ENCODE results near the gene PRPH2.

Gene PRPH2, protein sequence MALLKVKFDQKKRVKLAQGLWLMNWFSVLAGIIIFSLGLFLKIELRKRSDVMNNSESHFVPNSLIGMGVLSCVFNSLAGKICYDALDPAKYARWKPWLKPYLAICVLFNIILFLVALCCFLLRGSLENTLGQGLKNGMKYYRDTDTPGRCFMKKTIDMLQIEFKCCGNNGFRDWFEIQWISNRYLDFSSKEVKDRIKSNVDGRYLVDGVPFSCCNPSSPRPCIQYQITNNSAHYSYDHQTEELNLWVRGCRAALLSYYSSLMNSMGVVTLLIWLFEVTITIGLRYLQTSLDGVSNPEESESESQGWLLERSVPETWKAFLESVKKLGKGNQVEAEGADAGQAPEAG

DNA sequence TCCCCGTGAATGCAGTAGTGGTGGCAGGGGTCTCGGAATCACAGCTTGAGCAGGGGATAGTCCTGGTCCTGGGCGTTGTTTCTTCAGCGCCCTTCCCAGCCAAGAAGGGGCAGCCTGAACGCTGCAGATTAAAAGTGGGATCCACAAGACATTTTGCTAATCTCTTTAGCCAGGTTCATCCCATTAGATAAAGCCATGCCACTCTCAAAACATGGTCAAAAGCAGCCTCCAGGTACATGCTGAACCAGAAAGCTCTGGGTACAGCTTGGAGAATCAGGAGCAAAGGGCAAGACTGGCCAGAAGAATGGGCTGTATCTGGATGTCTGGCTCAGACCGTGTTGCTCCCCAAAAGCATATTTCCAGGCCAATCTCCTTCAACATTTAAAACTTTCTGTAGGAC is at the start of gene PRPH2:
Gene PRPH2 (minus strand): TSS at position 101 of the 400 bp plus-strand sequence. CDS start 263 bp downstream, outside the sequence.
- no peak for ATAC-seq

DNA sequence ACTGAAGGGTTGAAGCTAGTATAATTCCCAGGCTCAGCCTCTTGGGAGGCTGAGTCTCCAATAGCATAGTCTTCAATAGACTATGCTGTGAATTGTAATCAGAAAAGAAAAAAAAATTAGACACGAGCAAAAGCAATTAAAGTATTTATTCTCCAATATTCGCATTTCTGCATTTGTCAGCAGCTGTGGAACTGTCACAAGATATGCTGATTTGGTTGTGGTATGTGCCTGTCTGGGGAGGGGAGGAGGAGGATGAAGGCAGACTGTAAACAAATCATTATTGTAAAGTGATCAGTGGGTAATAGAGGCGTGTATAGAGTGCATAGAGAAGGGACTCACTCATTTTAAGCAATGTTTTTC is 49.3 kb upstream of the PRPH2 start:
- ATAC-seq, result no peak

DNA sequence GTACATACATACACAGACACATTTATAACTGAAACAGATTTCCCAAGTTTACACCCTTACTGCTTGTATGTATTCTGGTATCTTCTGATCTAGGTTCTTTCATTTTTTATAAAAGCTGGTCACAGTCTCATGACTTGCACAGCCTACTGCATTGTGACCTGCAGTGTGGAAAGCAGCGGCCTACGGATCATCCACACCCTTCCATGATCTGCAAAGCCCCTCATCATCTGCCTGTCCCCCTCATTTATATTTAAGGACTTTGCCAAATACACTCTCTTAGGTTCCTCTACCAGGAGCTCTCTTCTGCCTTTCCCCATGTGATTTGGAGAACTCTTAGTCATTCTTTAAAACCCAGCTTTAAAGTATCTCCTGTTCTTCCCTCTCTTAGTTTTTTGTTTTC is 47.4 kb upstream of the PRPH2 start:
- ATAC-seq, result no peak

DNA sequence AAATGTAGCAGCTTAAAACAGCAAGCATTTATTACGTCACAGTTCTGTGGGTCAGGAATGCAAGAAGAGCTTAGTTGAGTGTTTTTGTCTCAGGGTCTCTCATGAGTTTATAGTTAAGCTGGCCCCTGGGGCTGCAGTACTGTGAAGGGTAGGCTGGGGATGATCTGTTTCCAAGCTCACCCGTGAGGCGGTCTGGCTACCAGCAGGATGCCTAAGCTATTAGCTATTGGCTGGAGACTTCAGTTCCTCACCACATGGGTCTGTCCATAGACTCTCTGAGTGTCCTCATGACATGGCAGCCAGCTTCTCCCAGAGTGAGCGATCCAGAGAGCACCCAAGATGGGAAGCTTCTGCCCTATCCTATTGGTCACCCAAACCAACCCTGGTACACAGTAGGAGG is 46.7 kb upstream of the PRPH2 start:
- no peak for ATAC-seq

DNA sequence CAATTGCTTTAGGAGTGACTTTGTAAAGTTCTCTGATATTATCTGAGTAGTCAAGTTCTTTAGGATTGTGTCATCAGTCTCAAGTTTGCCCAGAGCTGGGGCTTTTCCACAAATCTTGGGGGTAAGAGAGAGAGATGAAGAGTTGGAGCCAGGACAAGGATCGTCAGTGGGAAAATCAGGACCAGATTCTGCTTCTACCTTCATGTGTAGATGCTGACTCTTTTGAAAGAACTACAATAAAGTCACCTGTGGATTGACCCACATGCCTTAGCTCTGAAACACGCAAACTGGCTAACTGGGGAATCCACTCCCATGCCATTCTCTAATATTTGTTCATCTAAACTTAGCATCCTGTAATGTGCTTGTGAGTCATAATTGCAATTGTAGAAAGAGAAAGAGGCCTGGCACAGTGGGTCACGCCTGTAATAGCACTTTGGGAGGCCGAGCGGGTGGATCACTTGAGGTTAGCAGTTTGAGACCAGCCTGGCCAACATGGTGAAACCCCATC is 43.8 kb upstream of the PRPH2 start:
- no peak for ATAC-seq

DNA sequence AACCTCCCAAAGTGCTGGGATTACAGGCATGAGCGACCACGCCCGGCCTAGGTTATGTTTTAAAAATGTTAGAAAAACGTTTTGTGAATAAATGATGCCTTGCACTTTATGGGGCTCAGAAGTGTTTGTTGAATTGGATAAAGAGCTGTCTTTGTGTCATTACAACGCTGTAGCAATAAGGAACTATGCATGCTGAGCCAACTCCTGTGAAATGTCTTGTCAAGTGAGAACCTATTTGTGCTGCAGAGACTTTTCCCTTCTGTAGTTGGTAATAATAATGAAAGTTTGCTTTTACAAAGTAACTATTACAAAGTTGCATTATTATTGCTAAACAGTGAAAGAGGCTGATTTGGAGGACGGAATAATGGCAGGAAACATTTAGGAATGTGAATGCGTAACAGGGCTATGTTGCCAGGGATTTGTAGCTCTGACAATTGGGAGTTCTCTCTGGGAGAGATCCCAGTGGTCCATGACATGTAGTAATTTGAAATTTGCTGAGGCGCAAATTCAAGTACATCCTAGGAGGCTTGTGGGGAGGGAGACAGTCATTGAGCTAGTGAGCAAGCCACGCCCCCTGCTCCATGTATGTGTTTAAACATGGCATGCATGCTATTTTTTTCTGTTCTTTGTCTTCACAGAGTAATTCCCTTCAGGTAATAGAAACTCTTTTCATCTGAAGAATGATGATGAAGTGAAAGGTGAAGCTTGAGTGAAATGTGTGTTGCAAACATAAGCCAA is 42.7 kb upstream of the PRPH2 start:
- no peak for ATAC-seq

DNA sequence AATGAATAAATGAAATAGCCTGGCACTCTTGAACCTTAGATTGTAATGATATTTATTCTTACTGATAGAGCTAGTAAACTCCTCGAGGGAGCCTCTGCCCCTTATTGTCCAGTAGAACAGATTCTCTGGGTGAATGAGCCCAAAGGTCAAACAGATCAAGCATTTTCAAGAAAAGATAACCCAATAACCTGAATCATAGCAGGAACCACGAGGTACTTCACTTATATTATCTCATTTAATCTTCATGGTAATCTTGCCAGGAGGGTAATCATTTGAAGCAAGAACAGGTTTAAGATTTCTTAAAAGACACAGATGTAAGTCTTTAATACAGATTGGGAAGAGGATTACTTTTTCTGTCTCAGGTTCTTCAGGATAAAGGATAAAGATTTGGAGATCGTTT is 40.6 kb upstream of the PRPH2 start:
- no peak for ATAC-seq

DNA sequence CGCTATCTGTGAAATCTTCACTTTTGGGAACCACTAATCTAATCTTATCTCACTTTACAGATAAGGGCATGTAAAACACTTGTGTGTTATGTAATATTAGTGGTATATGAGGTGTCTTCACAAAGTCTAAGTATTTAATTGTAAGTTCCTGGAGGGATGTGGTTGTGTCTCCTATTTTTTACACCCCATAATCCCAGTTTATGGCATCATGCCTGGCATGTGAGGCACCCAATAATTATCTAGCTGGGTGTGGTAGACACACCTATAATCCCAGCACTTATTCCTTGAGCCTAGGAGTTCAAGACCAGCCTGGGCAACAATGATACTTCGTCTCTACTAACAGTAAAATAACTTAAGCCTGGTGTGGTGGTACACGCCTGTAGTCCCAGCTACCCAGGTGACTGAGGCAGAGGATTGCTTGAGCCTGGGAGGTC is 40.0 kb upstream of the PRPH2 start:
- no peak for ATAC-seq

DNA sequence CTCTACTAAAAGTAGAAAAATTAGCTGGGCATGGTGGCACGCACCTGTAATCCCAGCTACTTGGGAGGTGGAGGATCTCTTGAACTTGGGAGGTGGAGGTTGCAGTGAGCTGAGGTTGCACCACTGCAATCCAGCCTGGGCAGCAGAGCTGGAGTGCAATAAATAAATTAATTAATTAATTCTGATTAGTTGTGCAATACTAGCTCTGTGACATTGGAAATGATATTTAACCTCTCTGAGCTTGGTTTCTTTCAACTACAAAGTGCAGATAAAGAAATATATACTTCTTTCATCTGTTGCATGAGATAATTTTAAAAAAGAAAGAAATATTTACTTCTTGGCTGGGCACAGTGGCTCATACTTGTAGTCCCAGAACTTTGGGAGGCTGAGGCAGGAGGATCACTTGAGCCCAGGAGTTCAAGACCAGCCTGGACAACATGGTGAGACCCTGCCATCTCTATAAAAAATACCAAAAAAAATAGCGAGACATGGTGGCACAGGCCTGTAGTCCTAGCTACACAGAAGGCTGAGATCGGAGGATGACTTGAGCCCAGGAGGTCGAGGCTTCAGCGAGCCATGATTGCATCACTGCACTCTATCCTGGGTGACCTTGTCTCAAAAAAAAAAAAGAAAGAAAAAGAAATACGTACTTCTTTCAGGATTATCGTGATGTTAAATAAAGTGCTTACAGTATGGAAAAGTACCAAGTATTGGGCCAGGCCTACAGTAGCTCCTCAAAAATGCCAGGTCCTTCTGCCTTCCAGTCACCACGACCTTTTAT is 39.1 kb upstream of the PRPH2 start:
- no peak for ATAC-seq

DNA sequence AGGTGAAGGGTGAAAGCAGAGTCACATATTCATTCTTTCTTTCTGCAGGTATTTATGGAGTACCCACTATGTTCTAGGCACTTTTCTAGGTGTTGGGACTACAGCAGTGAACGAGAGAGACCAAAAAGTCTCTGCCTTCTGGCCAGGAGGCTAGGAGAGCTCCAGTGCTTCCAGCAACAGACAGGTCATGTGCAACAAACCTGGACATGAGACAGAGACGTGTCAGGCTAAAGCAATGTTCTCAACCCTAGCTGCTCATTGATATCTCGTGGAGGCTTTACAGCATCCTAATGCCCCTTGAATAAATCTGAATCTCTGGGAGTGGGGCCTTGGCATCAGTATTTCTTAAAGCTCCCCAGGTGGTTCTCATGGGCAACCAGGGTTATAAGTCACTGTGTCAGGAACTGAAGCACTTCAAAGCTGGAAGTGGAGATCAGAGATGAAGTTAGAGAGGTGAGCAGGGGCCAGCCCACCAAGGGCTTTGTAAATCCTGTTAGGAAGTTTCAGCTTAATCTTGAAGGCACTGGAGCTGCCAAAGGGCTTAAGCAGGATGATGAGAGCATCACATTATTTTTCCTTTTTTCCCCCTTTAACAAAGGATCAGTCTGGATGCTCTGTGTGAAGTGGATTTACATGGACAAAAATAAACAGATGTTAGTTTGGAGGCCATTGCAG is 36.5 kb upstream of the PRPH2 start:
- no peak for ATAC-seq

DNA sequence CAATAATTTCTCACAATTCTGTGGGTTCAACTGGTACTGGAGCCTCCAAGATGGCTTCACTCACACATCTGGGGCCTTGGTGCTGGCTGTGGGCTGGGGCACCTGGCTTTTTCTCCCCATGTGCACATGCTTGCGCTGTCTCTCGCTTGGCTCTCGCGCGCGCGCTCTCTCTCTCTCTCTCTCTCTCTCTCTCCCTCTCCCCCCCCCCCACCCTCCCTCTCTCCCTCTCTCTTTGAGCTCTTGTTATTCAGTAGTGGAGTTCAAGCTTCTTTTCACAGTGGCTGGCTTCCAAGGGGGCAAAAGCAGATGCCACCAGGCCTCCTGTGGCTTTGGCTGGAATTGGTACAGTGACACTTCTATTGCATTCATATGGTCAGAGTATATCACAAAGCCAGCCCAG is 34.3 kb upstream of the PRPH2 start:
- ATAC-seq, result no peak

DNA sequence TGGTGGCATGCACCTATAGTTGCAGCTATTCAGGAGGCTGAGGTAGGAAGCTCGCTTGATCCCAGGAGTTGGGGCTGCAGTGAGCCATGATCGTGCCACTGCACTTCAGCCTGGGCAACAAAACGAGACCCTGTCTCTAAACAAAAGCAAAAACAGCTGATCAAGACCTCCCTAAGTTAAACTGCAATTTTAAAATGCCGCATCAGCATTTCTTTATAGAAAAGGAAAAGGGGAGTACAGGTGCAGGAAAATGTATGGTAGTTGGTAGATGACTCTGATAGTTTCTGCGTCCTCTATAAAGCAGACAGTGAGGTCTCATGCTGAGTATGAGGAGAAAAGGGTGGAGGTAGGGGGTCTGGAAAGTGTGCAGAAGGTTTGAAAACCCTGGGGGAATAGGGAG is 32.4 kb upstream of the PRPH2 start:
- ATAC-seq, result no peak

DNA sequence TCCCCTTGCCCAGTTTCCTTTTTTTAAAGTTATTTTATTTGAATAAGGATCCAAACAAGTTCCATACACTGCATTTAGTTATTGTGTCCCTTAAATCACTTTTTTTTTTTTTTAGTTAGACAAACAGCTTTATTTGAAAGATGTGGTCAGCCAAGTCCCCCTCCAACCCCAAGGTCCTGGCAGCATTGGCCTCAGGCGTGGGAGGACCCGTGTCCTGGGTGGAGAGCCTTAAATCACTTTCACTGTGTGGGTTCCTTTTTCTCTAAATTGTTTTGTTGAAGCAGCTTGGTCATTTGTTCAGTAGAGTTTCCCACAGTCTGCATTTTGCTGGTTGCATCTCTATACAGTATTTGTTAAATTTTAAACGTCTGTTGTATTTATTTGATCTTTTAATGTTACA is 28.7 kb upstream of the PRPH2 start:
- ATAC-seq, result no peak

DNA sequence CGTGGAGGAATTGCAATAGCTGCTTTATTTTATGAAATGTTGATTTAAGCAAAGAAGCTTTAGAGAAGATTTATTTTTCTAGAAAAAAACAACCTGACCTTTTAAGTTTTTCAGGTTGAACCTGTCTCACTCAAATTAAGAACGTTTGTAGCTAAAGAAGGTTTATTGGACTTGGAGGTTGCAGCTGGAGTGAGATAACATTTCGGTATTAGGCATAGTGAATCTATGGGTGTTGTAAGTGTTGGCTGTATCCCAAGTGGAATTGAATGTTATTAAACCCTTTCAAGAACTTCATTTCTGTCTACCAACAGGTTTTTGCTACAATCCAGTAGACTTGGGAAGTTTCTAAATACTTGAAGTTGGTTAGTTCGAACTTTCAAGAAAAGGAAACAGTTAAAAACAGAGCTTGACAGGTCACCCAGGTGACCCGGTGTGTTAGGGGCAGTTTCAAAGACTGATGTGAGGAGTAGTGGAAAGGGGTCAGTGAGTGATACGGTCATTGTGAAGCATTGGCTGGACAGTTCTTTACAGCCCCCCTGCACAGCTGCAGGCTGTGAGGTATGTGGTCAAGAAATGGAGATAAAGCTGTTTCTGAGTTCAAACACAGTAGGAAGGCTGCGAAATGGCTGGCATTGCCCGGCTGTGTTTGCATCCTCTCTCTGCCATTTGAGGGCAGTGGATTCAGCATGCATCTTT is 26.0 kb upstream of the PRPH2 start:
- ATAC-seq, result no peak

DNA sequence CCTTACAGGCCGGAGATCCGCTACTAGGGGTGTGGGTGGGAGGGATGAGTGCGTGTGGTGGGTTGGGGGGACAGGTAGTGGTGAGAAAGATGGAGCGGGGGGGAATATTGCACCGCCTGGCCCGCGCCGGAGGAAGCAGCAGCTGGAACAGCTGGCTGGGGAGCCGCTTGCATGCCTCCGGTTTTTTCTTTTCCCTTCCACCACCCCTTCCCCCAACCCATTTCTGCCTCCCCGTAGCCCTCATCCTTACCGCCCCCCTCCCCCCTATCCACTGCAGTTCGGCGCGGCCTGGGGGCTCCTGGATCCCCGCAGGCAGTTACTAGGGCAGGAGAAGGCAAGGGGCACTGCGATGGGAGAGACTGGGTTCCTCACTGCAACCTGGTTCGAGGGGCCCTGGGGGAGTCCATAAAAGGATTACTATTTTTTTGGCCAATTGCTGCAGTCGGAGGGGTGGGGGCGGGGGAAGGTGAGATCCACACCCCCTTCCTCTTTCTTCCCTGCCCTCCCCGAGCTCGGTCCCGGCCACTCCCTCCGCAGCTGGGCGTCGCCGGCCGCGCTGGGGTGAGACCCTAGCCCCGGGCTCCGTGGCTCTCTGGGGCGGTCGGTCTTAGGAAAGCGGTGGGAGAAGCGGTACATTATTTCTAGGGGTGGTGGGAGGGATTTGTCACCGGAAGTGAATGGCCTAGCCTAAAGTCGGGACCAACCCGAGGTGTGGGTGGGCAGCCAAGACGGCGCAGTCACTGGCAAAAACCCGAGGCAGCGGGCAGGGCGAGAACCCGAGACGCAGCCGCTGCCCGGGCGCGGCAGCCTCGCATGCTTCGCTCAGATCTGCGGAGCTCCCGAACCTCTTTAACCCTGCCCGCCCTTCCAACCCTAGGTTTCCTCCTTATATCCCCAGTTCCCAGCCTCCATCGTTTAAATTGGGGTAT is 24.3 kb upstream of the PRPH2 start:
- peak; percentile 60 to 62 for ATAC-seq

DNA sequence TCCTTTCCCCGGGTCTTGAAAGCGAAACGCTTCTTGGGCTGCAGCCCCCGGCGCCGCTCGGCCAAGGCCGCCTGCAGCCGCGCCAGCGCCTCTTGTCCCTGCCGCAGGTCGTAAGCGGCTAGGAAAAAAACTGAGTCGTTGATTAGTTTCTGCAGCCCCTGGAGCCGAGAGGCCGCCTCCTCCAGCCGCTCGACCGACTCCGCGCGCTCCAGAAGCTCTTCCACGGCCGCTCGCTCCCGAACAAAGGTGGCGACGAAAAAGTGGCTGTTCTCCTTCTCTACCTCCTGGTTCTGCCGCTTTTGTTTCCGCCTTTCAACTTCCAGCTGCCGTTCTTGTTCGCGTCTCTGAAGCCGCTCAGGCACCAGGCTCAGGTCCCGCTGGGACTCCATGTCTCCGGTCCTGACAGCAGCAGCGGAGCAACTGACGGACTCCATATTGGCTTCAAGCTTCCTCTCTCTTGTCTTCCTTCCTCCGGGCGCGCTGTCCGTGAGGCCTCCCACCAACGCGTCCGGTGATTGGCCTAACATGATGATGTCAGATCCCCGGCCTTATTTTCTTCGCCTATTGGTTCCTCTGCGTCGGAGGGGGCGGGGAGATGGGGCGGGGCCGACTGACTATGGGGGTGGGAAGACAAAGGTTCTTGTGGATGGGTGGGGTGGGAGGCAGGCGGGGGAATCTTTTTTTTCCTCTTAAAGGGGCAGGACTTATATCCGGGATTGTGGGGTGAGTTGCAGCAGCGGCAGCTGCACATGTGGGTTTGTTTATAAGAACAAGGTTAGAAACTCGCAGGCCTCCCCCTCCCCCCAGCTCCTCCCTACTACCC is 23.5 kb upstream of the PRPH2 start, which contains the start of gene TBCC:
Gene TBCC (minus strand): TSS at position 464 of the 823 bp plus-strand sequence. CDS start 30 bp downstream, at position 434.
- peak; percentile 82 for ATAC-seq

DNA sequence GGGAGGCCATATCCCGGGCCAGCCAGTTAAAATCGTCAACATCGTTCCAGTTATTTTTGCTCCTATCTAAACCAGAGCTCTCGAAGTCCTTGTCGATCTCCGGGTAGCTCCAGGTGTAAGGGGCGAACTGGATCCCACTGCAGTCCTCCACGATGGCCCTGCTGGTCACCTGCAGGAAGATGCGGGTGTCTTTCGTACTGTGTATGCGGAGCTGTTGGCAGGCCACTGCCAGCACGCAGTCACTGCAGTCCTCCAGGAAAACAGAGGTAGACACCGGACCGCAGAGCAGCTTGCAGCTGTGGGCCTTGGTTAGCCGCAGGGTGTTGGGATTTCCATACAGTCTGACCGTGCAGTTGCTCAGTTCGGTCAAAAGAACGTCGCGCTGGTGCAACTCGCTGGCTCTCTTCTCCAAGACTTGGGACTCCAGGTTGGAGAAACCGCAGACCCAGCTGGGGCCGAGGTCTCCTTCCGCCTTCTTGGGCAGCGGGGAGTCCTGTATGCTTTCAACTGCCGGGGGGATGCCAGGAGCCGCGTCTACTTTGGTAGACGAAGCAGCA is 22.8 kb upstream of the PRPH2 start:
- no peak for ATAC-seq

DNA sequence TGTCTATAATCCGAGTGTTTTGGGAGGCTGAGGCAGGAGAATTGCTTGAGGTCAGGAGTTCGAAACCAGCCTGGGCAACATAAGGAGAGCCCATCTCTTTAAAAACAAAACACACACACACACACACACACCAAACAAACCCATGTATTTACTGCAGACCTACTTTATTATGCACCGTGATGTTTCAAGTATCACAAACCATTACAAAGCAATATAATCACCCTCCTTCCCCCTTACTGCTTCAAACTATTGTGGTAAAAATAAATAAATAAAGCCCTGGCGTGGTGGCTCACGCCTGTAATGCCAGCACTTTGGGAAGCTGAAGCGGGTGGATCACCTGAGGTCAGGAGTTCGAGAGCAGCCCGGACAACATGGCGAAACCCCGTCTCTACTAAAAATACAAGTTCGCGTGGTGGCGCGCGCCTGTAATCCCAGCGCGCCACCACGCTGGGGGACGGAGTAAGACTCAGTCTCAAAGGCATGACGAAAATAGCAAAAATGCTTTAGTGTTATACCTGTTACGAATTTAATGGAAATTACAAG is 22.0 kb upstream of the PRPH2 start:
- ATAC-seq, result no peak
